GM12878 (cell line): ENCODE results near the gene EXOC7. TPM values are rescaled to one million over a fixed set of nuclear protein-coding genes. Genes with fewer than 3 reads are reported as not detected.

Experiments used
- ATAC-seq: fragments of 200-7000 bp; cut with Tn5 transposase; 3 replicates; pipeline ENCODE4 v1.9.1; 2020; ENCODE audit warnings: mild to moderate bottlenecking, moderate library complexity
- Bru-seq: library from RNA; stranded (reverse); fragments of 400-500 nt; gene quantifications from one replicate; lab custom pipeline; 2021; lab: Mats Ljungman, UMichigan
- BruChase-seq, 2 experiments: library from RNA; stranded (reverse); fragments of 400-500 nt; gene quantifications; one replicate each; lab custom pipeline; 2021; lab: Mats Ljungman, UMichigan
- BruUV-seq: library from RNA; stranded (reverse); fragments of 400-500 nt; replicated peaks from 2 replicates; lab custom pipeline; 2021; lab: Mats Ljungman, UMichigan
- CTCF ChIA-PET: fragments of 300-600 bp; sonication (Branson Sonifier 250); formaldehyde crosslinking; extraction: SDS; loops from one replicate; lab custom pipeline; 2021; ENCODE audit warnings: inconsistent platforms; lab: Yijun Ruan, JAX
- POLR2A ChIA-PET: fragments of 350-600 bp; formaldehyde crosslinking; extraction: SDS; loops from one replicate; lab custom pipeline; 2021; ENCODE audit warnings: inconsistent platforms; lab: Charles Lee
- RAD21 ChIA-PET: fragments of 300-600 bp; sonication (Branson Sonifier 250); formaldehyde crosslinking; loops from one replicate; lab custom pipeline; 2023; ENCODE audit warnings: antibody characterized with exemption; ENCODE audit not compliant: unreplicated experiment; lab: Charles Lee
- SMC1A ChIA-PET: fragments of 300-600 bp; sonication (Branson Sonifier 250); formaldehyde crosslinking; loops from one replicate; lab custom pipeline; 2023; ENCODE audit not compliant: unreplicated experiment, uncharacterized antibody; lab: Charles Lee
- DNase-seq: peaks from one replicate; pipeline ENCODE4 v3.0.0-alpha.2; 2011; ENCODE audit warnings: low read depth, low spot score
- FAIRE-seq: peaks from 3 replicates; lab custom pipeline; 2011; peaks lifted over from hg19 to GRCh38; lab: Jason Lieb, UNC
- H2AFZ ChIP-seq: 2 replicates; pipeline ENCODE4 v1.6.0; 2011; ENCODE audit warnings: low read depth, low read length, control low read depth; ENCODE audit not compliant: control insufficient read depth
- H3K27ac ChIP-seq: 2 replicates; pipeline ENCODE4 v1.5.1; 2011; ENCODE audit warnings: control low read depth; ENCODE audit not compliant: control insufficient read depth, insufficient read depth
- H3K27me3 ChIP-seq, 2 experiments: replicated peaks in 1 of 2; 2 replicates each; pipeline versions ENCODE4 v1.6.0 to v1.6.1; 2011; ENCODE audit warnings: low read length in 1 of 2; ENCODE audit not compliant: control insufficient read depth in 2 of 2, insufficient read depth in 2 of 2
- H3K36me3 ChIP-seq, 2 experiments: 2 replicates each; pipeline ENCODE4 v1.5.1; 2011; ENCODE audit warnings: low read length in 1 of 2; ENCODE audit not compliant: control insufficient read depth in 2 of 2, insufficient read depth in 2 of 2
- H3K4me1 ChIP-seq: 2 replicates; pipeline ENCODE4 v1.6.1; 2011; ENCODE audit warnings: mild to moderate bottlenecking, low read length, moderate library complexity, mixed read lengths; ENCODE audit not compliant: control insufficient read depth, insufficient read depth
- H3K4me2 ChIP-seq: 2 replicates; pipeline ENCODE4 v1.6.0; 2011; ENCODE audit warnings: control low read depth; ENCODE audit not compliant: control insufficient read depth, insufficient read depth
- H3K4me3 ChIP-seq: fragments of 200-600 bp; sonication (generic); 2 replicates; pipeline ENCODE4 v1.5.1; 2016
- H3K79me2 ChIP-seq: 2 replicates; pipeline ENCODE4 v1.6.0; 2011; ENCODE audit warnings: low read length; ENCODE audit not compliant: control insufficient read depth, insufficient read depth
- H3K9ac ChIP-seq: 2 replicates; pipeline ENCODE4 v1.8.0; 2011; ENCODE audit warnings: low read length, control low read depth, mixed read lengths; ENCODE audit not compliant: control insufficient read depth, insufficient read depth
- H3K9me3 ChIP-seq: replicated peaks from 3 replicates; pipeline ENCODE4 v1.5.1; 2011; ENCODE audit warnings: mild to moderate bottlenecking, low read length; ENCODE audit not compliant: control insufficient read depth, insufficient read depth
- H4K20me1 ChIP-seq: 2 replicates; pipeline ENCODE4 v1.6.0; 2011; ENCODE audit not compliant: control insufficient read depth, insufficient read depth
- CREB1 ChIP-seq: IDR thresholded peaks from 2 replicates; pipeline ENCODE4 v1.6.1; 2012; ENCODE audit warnings: low read depth, mild to moderate bottlenecking, inconsistent platforms
- IRF5 ChIP-seq: fragments of 450-650 bp; IDR thresholded peaks from 2 replicates; pipeline ENCODE4 v1.6.1; 2017; ENCODE audit warnings: borderline replicate concordance
- MEF2A ChIP-seq: IDR thresholded peaks from 2 replicates; pipeline ENCODE4 v1.6.1; 2011; ENCODE audit warnings: low read depth, mild to moderate bottlenecking, low read length, moderate library complexity; ENCODE audit not compliant: insufficient read depth
- NFYB ChIP-seq: IDR thresholded peaks from 2 replicates; pipeline ENCODE4 v1.6.1; 2011; ENCODE audit warnings: low read depth, mild to moderate bottlenecking, low read length, improper control_type of control experiment, moderate library complexity; ENCODE audit not compliant: insufficient read depth
- PAX5 ChIP-seq: IDR thresholded peaks from 2 replicates; pipeline ENCODE4 v1.6.1; 2011; ENCODE audit warnings: low read depth, low read length, borderline replicate concordance
- RCOR1 ChIP-seq: conservative IDR thresholded peaks from 2 replicates; pipeline ENCODE4 v1.6.1; 2012; ENCODE audit warnings: low read depth, low read length, improper control_type of control experiment
- RFX5 ChIP-seq: IDR thresholded peaks from 2 replicates; pipeline ENCODE4 v1.6.1; 2011; ENCODE audit warnings: low read depth, low read length, improper control_type of control experiment
- SMARCA5 ChIP-seq: fragments of 450-650 bp; IDR thresholded peaks from 2 replicates; pipeline ENCODE4 v1.6.1; 2017; ENCODE audit warnings: mild to moderate bottlenecking
- SREBF2 ChIP-seq: IDR thresholded peaks from 2 replicates; pipeline ENCODE4 v1.6.1; 2012; ENCODE audit warnings: mild to moderate bottlenecking, low read length
- TBL1XR1 ChIP-seq: IDR thresholded peaks from 2 replicates; pipeline ENCODE4 v1.6.1; 2012; ENCODE audit warnings: low read depth, low read length, improper control_type of control experiment
- TCF7 ChIP-seq: IDR thresholded peaks from 2 replicates; pipeline ENCODE4 v1.6.1; 2014; ENCODE audit warnings: antibody characterized with exemption, borderline replicate concordance
- ZNF217 ChIP-seq: fragments of 450-650 bp; IDR thresholded peaks from 2 replicates; pipeline ENCODE4 v1.6.1; 2017; ENCODE audit warnings: antibody characterized with exemption, mild to moderate bottlenecking
- ZNF622 ChIP-seq: fragments of 450-650 bp; IDR thresholded peaks from 2 replicates; pipeline ENCODE4 v1.6.1; 2017; ENCODE audit warnings: mild to moderate bottlenecking, inconsistent platforms
- WGBS: methylation state at CpG from one replicate; pipeline ENCODE4 v1.1.6; 2016; ENCODE audit warnings: low lambda C conversion rate; ENCODE audit not compliant: insufficient replicate concordance, insufficient coverage; ENCODE audit errors: missing lambda C conversion rate; 5-methylcytosine and 5-hydroxymethylcytosine counted together
- in situ Hi-C: fragments of 300-500 bp; cut with MboI; formaldehyde crosslinking; loops from 9 replicates; pipeline ENCODE4 v1.14.3; 2018; ENCODE audit warnings: mixed read lengths
- intact Hi-C: fragments of 100-400 bp; cut with micrococcal nuclease; formaldehyde crosslinking; loops from one replicate; pipeline ENCODE4 v1.14.2; 2022; ENCODE audit not compliant: unreplicated experiment
- long read RNA-seq, 2 experiments: library from polyadenylated mRNA; unstranded; transcript quantifications; one replicate each; pipeline ENCODE4 v2.0.0, GENCODE V29; 2019 to 2020
- polyA minus RNA-seq, 3 experiments: library from RNA; depleted of rRNA, polyadenylated mRNA; stranded (reverse); fragments of >200 nt; gene quantifications; 2 replicates each; pipeline ENCODE4 v1.2.3, GENCODE V29; 2011
- polyA plus RNA-seq, 11 experiments: library from polyadenylated mRNA; depleted of rRNA in 4 of 11; unstranded in 6 of 11; stranded (reverse) in 5 of 11; fragments of >200 nt; fragmentation: Nextera tagmentation in 4 of 11; fragmentation: Illumina TruSeq in 1 of 11; extraction: Ambion mirVana in 4 of 11; extraction: Trizol in 1 of 11; gene quantifications; 1 replicate in 1 of 11; 2 replicates in 10 of 11; pipeline versions ENCODE4 v1.2.1 to v1.2.3, GENCODE V29; 2011 to 2016; ENCODE audit warnings: inconsistent platforms in 2 of 11, missing spikeins in 2 of 11, low read depth in 1 of 11
- total RNA-seq, 4 experiments: library from RNA; depleted of rRNA in 3 of 4; stranded (reverse); fragments of >200 nt in 3 of 4; fragmentation: Illumina TruSeq in 1 of 4; extraction: Trizol in 1 of 4; gene quantifications; 2 replicates each; pipeline versions ENCODE4 v1.2.1 to v1.2.3, GENCODE V29; 2013 to 2021
- TF ChIP-seq, protein P1 (sequence below): IDR thresholded peaks from 2 replicates; pipeline ENCODE4 v1.6.1; 2011; ENCODE audit warnings: low read depth, low read length, improper control_type of control experiment, borderline replicate concordance

EXOC7 gene
- 141 and 143 TPM in 2 replicates for total RNA-seq (2013; cell fraction: nucleolus; rRNA removed)
- total RNA-seq (2014; rRNA removed) (45.0 and 47.8 TPM in 2 replicates), total RNA-seq (2014; rRNA removed; fragmentation: Illumina TruSeq; extraction: Trizol) (32.3 and 36.3 TPM in 2 replicates), total RNA-seq (2021) (64.9 and 71.3 TPM in 2 replicates), polyA plus RNA-seq (2011; rRNA removed) (46.4 and 59.8 TPM in 2 replicates), polyA plus RNA-seq (2014; fragmentation: Illumina TruSeq; extraction: Trizol) (17.2 and 35.5 TPM in 2 replicates), polyA plus RNA-seq (2014; fragmentation: Nextera tagmentation; extraction: Ambion mirVana) (10 to 100 TPM; 18.8 to 25.5 TPM), polyA plus RNA-seq (2014; rRNA removed) (51.0 and 52.7 TPM in 2 replicates), polyA plus RNA-seq (2016; fragmentation: Nextera tagmentation; extraction: Ambion mirVana) (10 to 100 TPM; 48.6 to 59.0 TPM), polyA minus RNA-seq (2011; rRNA and poly(A)+ RNA removed) (77.7 and 98.1 TPM in 2 replicates), Bru-seq, nascent RNA (percentile 68 among the genes with signal in this experiment), BruChase-seq, experiment 1, labeled RNA remaining after a 6-hour chase (percentile 77 among the genes with signal in this experiment), BruChase-seq, experiment 2, labeled RNA remaining after a 2-hour chase (percentile 73 among the genes with signal in this experiment)
- polyA plus RNA-seq (2011; ENCODE audit: low read depth), result 22.3 TPM
- polyA plus RNA-seq (2011; cell fraction: cytosol; rRNA removed), result 59.3 and 75.5 TPM in 2 replicates
- 197 and 273 TPM in 2 replicates for polyA plus RNA-seq (2011; cell fraction: nucleus; rRNA removed)
- polyA plus RNA-seq (2012), result 35.8 and 64.1 TPM in 2 replicates
- polyA minus RNA-seq (2011; cell fraction: cytosol; rRNA and poly(A)+ RNA removed), result 25.5 and 37.9 TPM in 2 replicates
- polyA minus RNA-seq (2011; cell fraction: nucleus; rRNA and poly(A)+ RNA removed), result 53.9 and 91.8 TPM in 2 replicates
- long read RNA-seq, experiment 1, full-length matches to known transcripts, result 9 of 21 reads
- long read RNA-seq, experiment 1, partial matches to known transcripts, result 2 of 21 reads
- long read RNA-seq, experiment 1, other reads (novel, unspliced or antisense), result 10 of 21 reads
- long read RNA-seq, experiment 2, full-length matches to known transcripts, result 23 of 32 reads
- long read RNA-seq, experiment 2, partial matches to known transcripts, result 4 of 32 reads
- long read RNA-seq, experiment 2, other reads (novel, unspliced or antisense), result 5 of 32 reads

- in situ Hi-C loops (no loop called here), intact Hi-C loops (no loop called here)
- H3K36me3 ChIP-seq, result peaks cover 1 to 10% of the 10 kb centered on the region in 2 experiments; a peak in 3 of 4 replicates
- peak; percentile 88 for FAIRE-seq
- peak; percentile 96 for ATAC-seq
- POLR2A ChIA-PET, result interaction anchor here (0.6 to 1.3 kb wide), 7 partner anchors 76 to 294 kb away, joined by 3 to 4 read pairs (median 3); partner anchors contain the start of gene UBALD2
- H3K9me3 ChIP-seq, result no peaks in the 10 kb centered on the region; the same call in 2 of the 3 replicates
- no peaks in the 10 kb centered on the region for H3K27me3 ChIP-seq
- peak; percentile 75 for DNase-seq
- SMC1A ChIA-PET, result interaction anchor here (0.7 to 1.3 kb wide), 7 partner anchors 8 to 521 kb away, joined by 3 to 4 read pairs (median 4); no protein-coding TSS in a partner anchor
- peak within 1 kb of the TSS; percentile 69 for H3K9ac ChIP-seq
- H3K4me3 ChIP-seq, result peak within 1 kb of the TSS; percentile 90
- H3K79me2 ChIP-seq, result peaks cover 14% of the 10 kb centered on the region
- peak within 1 kb of the TSS; percentile 86 for H3K4me2 ChIP-seq
- RAD21 ChIA-PET, result interaction anchor here (0.9 to 1.4 kb wide), 4 partner anchors 89 to 198 kb away, joined by 3 to 5 read pairs (median 4); no protein-coding TSS in a partner anchor
- H3K4me1 ChIP-seq, result peaks cover 6% of the 10 kb centered on the region
- CTCF ChIA-PET, result interaction anchor here (0.6 to 7.6 kb wide), 13 partner anchors 9 to 471 kb away, joined by 3 to 40 read pairs (median 4); no protein-coding TSS in a partner anchor
- BruUV-seq, result no TSS peak
- H3K27ac ChIP-seq, result peak within 1 kb of the TSS; percentile 71
- 7% methylated on average over 50 of the region's 55 CpGs for WGBS
- no peaks in the 10 kb centered on the region for H4K20me1 ChIP-seq
- H2AFZ ChIP-seq, result peak within 1 kb of the TSS; percentile 90
- TF ChIP-seq TCF7, result no peak
- TF ChIP-seq ZNF622, result no peak
- TF ChIP-seq NFYB, result no peak
- no peak for TF ChIP-seq TBL1XR1
- TF ChIP-seq RFX5, result no peak
- TF ChIP-seq MEF2A, result no peak
- 0 out of 2 replicates have a peak, but pooled peaks have one; percentile 37 for TF ChIP-seq SMARCA5
- no peak for TF ChIP-seq SREBF2
- TF ChIP-seq IRF5, result no peak
- TF ChIP-seq, protein P1, sequence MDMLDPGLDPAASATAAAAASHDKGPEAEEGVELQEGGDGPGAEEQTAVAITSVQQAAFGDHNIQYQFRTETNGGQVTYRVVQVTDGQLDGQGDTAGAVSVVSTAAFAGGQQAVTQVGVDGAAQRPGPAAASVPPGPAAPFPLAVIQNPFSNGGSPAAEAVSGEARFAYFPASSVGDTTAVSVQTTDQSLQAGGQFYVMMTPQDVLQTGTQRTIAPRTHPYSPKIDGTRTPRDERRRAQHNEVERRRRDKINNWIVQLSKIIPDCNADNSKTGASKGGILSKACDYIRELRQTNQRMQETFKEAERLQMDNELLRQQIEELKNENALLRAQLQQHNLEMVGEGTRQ, result no peak
- TF ChIP-seq CREB1, result peak; percentile 70
- no peak for TF ChIP-seq ZNF217
- no peak for TF ChIP-seq PAX5
- no peak for TF ChIP-seq RCOR1
These were observed at the start of gene EXOC7 for GRCh38 chr17:76103274-76104139. Gene EXOC7, minus strand, starts transcription at chr17:76103787. Its CDS starts 95 bp downstream, at chr17:76103692.
